Activated CD4-positive, CD25-positive, alpha-beta regulatory T cell treated with anti-CD3 and anti-CD28 coated beads, Interleukin-2, amount 50 U/mL, for 72 hours (primary cell): ENCODE measurements around the gene MIPOL1.
"Not testable (repeated sequence)": the region's sequence is repeated elsewhere in the genome, so short reads cannot be mapped to it uniquely, and the experiment has no call there.

Experiments
- DNase-seq: peaks from one replicate; pipeline ENCODE4 v3.0.0; 2021

The MIPOL1 gene

GRCh38 chr14:37236044-37236443 is 38.3 kb downstream of the MIPOL1 start:
- DNase-seq = not testable (repeated sequence)

DNA sequence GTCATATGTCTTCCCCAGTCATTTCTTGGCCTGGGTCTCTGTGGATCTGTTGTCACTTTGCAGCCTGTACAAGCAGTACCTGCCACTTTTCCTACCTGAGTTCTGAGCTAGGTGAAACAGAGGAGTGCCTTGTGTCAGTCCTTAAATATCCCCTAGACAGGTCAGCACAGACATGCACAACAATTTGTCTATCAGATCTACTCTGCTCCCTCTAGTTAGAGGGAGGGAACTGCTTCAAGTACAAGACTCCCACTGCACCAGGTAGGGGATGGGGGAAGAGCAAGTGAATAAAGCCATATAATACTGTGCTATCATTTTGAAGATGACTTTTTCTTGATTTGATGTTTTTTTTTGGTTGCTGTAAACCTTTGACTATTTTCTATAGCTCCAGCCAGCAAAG is 39.4 kb downstream of the MIPOL1 start:
- DNase-seq = no peak

GRCh38 chr14:37237735-37238200 is 40.0 kb downstream of the MIPOL1 start:
- DNase-seq = no peak

GRCh38 chr14:37241198-37241597 is 43.5 kb downstream of the MIPOL1 start:
- DNase-seq = no peak

- DNase-seq = no peak
Observed at GRCh38 chr14:37246427-37246829, 48.7 kb downstream of the MIPOL1 start.

DNA sequence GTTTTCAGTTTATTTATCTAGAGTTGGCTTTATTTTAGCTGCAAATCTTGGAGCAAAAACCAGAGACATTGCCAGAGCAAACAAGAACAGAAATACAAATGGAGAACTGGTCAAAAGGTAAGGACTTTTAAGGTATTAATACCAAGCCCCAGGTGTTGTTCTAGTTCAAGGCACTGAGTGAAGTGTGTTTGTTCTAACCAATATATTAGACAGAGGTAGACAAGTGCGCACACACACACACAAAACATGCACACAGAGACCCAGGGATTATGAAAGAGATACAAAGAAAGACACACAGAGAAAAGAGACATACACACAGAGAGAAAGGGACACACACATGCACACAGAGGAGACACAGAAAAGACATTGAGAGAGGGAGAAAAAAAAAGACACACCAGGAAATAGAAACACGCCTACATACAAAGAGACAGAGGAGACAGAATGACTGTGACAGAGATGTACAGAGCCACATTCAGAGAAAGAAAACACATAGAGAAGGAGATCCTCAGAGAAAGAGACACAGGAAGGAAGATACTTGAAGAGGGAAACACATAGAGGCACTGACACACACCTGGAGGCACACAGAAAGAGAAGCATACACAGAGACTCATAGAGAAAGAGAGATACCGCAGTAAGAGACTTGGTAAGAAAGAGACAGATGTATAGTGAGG is 50.2 kb downstream of the MIPOL1 start:
- no peak for DNase-seq

DNA sequence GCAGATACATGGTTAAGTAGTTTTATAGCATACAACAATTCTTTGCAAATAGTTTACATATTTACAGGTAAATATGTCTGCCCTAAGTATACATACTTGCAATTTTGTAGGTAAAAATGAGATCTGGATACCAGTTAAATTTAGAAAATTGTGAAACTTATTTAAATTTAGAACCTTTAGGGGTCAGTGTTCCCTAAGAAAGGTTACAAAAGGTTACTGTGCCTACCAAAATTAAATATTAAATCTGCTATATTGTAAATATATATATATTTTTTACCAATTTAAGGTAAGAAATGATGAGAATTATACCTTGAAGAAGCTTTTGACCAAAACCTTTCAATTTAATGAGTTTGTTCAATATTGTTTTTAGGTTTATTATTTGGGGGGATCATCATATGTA is 54.0 kb downstream of the MIPOL1 start:
- no peak for DNase-seq

DNA sequence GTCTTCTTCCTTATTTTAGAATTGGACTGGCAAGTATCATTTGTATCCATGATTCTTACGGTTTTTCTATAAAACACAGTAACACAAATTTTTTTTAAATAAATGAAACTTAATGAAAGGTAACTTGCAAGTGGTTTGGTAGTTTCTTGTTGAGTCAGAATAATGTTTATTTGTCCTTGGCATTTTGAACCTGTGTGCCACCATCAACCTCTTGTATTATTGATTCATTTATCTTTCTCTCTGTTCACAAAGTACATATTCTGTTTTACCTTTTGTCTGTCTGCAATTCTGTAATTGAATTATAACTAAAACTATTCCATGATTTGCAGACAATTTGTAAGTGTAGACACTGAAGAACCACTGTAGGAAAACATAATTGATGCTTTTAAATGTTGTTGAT is 54.7 kb downstream of the MIPOL1 start:
- no peak for DNase-seq

GRCh38 chr14:37253905-37254304 is 56.2 kb downstream of the MIPOL1 start:
- no peak for DNase-seq

DNA sequence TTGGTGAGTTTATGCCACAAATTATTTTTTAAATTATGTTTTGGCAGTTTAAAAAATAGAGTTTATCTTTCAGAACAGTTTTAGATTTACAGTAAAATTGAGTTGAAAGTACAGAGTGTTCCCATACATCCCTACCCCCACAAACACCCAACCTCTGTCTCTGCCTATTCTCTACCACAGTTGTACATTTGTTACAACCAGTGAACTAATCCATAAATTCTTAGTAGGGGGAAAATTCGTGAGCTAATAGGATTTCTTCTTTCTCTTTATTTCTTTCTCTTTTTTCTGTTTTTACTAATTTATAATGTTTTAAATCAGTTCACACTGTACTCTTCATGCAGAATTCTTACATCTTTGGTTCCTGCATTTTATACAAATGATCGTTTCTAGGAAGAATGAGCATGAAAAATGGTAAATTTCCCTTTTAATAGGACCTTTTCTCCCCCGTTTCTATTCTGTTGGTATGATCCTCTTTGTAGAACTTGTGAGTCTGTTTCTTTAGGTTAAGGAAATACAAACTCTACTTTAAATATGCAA is 56.7 kb downstream of the MIPOL1 start:
- no peak for DNase-seq

DNA sequence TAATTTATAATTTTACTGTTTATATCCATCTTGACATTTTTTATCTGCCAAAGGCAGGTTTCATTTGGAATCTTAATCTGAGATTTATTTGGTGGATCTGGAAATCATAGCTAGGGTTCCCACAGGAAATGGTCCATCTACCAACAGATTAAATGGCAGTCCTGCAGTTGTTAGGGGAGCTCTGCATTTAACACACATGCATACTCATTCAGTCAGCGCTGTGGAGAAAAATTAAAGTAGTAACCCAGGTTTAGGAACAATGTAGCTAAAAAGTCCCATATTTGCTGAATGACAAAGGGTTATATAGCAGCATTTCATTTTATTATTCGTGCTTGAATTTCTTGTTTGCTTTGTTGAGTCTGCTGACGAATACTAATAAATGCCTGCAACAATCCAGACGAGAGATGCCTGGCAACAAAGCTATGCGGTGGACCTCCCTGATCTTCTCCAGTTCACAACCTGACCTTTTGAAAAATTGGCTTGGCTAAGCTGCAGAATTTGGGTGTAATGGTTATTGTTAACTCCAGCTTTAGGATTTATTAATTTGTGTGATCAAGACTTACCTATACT is 59.8 kb downstream of the MIPOL1 start:
- no peak for DNase-seq

- DNase-seq = no peak
Observed at GRCh38 chr14:37262649-37263048, 64.9 kb downstream of the MIPOL1 start.

GRCh38 chr14:37263656-37264236 is 66.0 kb downstream of the MIPOL1 start:
- no peak for DNase-seq

DNA sequence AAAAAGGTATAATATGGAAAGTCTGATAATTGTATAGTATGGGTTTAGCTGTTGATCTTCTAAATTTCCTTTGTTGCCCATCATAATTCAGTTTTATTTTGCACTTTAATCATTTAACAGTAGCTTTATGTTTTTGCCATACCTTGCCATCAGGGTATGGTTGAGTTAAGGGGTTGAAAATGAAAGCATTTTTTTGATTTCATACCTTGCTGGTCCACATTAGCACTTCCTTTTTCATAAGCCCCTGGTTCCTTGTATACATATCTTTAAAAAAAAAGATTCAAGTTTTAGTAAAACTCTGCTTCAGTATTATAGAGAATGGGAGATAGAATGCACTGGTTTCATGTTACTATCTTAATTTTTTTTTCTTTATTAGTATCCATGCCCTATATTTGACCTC is 71.1 kb downstream of the MIPOL1 start:
- DNase-seq = no peak

DNA sequence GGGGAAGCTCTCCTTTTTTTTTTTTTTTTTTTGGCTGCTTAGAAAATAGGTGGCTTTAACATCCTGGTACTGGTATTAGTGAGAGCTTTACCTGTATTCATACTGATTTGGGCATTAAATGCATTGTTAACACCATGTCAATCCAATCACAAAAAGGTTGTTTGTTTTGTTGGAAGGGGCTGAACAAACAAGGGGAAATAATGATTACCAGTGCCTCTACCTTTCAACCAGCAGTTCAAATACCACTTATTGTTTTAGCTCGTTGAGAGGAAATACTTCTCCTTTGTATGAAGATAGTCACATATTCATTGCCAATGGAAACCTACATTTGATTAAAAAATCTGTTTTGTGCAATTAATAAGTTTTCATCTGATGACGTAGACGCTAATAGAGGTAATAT is 72.9 kb downstream of the MIPOL1 start:
- no peak for DNase-seq

DNA sequence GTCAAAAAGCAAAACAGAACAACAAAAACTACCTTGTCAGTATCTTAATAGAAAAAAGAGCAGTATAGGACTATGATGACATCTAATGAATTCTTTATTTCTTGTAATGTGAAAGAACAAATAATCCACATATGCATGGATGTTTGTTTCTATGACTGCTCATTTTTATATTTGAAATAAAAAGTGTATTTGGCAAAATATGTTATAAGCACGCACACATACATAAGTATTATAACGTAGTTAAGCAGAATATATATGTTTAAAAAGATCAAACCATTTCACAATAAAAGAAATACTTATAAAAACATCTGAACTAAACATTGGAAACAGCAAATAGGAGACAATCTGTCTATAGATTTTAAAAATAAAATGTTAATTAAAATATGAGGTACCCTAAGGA is 74.8 kb downstream of the MIPOL1 start:
- no peak for DNase-seq

DNA sequence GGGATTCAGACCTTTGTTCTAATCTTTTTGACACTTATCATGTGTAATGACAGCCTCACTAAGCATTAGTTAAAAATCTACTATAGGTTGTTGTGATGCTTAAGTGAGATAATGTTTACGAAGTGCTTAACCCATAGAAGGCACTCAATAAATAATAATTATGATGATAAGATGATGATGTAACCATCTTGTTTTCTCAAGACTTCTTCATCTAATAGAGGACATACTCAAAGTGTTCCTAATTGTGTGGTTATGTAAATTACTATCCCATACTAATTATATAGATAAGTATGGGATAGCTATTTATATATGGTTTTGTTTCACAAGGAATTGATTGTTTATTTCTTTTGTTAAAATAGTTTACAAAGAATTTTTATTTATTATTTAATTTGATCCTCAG is 76.9 kb downstream of the MIPOL1 start:
- DNase-seq = no peak

DNA sequence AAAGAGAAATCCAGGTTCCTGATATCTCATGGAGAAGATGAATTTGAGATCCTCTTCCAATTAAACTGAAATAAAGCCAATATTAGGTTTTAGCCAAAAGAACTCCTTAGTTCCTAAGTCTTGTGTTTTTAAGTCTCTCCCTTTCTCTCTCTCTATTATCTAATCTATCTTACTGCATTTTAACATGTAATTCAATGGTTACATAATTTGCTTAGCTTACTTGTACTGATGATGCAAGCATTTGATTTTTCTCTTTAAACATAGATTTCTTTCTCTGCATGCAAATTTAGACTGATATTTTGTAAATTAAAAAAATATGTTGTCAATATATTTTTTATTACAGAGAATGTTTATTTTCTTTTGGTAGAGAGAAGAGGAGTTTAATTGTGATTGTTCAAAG is 78.2 kb downstream of the MIPOL1 start:
- DNase-seq = no peak

DNA sequence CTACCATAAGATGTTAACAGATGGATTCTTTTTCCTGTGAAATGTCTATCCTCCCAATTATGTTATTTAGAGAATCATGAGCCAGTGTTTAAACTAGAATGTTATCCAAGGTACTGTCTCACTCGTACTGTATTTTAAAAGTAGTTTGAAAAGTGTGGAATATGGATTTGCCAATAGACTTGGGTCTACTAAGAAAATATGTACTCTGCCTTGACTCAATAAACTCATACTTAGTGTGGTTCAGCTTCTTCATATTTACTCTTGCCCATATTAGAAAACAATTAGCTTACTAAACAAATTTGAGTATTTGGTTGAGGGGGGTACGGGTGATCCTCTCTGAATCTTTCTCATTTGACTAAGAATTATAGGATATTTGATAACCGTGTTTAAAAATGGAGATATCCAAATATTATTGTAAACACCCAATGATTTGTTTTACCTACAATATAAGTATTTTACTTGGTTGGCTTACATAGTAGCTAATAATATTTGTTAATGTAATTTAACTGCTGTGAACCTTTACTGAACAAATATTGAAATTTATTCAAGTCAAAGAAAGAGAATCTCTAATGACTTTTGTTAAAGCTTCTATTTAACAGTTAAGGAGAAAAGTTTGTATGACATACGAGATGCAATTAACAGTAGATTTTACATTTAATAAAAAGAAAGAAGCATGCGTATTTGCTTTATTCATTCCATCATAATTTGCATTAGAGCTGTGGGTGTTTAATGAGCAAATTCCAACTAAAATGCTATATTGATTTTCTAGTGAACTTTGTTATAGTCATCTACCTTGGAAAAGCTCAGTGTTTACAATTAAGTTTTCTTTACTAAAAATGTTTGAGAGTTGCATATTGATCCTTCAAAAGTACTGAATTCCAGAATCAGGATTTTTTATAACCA is 81.2 kb downstream of the MIPOL1 start:
- no peak for DNase-seq

GRCh38 chr14:37279818-37280217 is 82.1 kb downstream of the MIPOL1 start:
- no peak for DNase-seq

DNA sequence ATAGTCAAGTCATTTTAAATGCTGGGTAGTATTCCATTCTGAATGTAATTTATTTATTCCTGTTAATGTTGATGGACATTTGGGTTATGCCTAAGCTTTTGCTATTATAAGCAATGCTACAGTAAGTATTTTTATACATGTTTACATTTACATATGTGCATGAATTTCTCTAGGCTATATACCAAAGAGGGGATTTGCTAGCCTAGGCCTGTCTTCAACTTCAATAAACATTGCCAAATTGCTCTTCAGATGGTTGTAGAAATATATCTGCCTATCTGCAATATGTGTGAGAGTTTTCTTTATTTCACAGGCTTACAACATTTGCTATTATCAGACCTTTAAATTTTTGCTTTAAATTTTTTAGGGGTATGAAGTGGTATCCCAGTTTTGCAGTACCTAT is 87.0 kb downstream of the MIPOL1 start:
- no peak for DNase-seq

- DNase-seq = no peak
Observed at GRCh38 chr14:37285220-37285619, 87.5 kb downstream of the MIPOL1 start.

- DNase-seq = no peak
Observed at GRCh38 chr14:37289688-37290087, 92.0 kb downstream of the MIPOL1 start.
